IMR-90 (cell line): ENCODE results near the gene HMOX1. TPM values are rescaled to one million over a fixed set of nuclear protein-coding genes. Genes with fewer than 3 reads are reported as not detected.

ENCODE experiments used
- ATAC-seq: fragments of 200-7000 bp; cut with Tn5 transposase; 2 replicates; pipeline ENCODE4 v1.9.1; 2020; ENCODE audit warnings: low read depth, mild to moderate bottlenecking, moderate library complexity
- BruUV-seq: library from RNA; stranded (reverse); fragments of 400-500 nt; replicated peaks from 2 replicates; lab custom pipeline; 2021; lab: Mats Ljungman, UMichigan
- CTCF ChIA-PET: fragments of 300-600 bp; formaldehyde crosslinking; extraction: SDS; loops from one replicate; lab custom pipeline; 2021; ENCODE audit warnings: antibody characterized with exemption; lab: Yijun Ruan, JAX
- POLR2A ChIA-PET: fragments of 300-600 bp; sonication (Branson Sonifier 250); formaldehyde crosslinking; loops from one replicate; lab custom pipeline; 2022; ENCODE audit warnings: antibody characterized with exemption; ENCODE audit not compliant: unreplicated experiment; lab: Charles Lee
- DNase-seq: peaks from one replicate; pipeline ENCODE4 v3.0.0; 2013
- H2AFZ ChIP-seq: replicated peaks from 2 replicates; pipeline ENCODE3; 2013; ENCODE audit warnings: low read length, mild to moderate bottlenecking; ENCODE audit not compliant: poor library complexity
- H2AK5ac ChIP-seq: 2 replicates; pipeline ENCODE4 v1.6.1; 2013; ENCODE audit warnings: low read depth, low read length, inconsistent platforms
- H2AK9ac ChIP-seq: replicated peaks from 2 replicates; pipeline ENCODE3; 2013; ENCODE audit warnings: mild to moderate bottlenecking, low read depth, low read length, moderate library complexity; ENCODE audit not compliant: poor library complexity
- H2BK120ac ChIP-seq: 2 replicates; pipeline ENCODE4 v1.6.1; 2013; ENCODE audit warnings: low read depth, low read length, inconsistent platforms
- H2BK15ac ChIP-seq: 3 replicates; pipeline ENCODE4 v1.6.1; 2013; ENCODE audit warnings: low read depth, low read length, inconsistent platforms
- H2BK20ac ChIP-seq: 2 replicates; pipeline ENCODE4 v1.6.1; 2013; ENCODE audit warnings: low read depth, mild to moderate bottlenecking, inconsistent platforms, low read length, moderate library complexity
- H2BK5ac ChIP-seq: 2 replicates; pipeline ENCODE4 v1.6.1; 2013; ENCODE audit warnings: mild to moderate bottlenecking, low read depth, low read length, inconsistent platforms; ENCODE audit not compliant: poor library complexity, severe bottlenecking
- H3K14ac ChIP-seq: replicated peaks from 2 replicates; pipeline ENCODE4 v1.6.1; 2013; ENCODE audit warnings: low read depth, low read length, inconsistent platforms
- H3K18ac ChIP-seq: 2 replicates; pipeline ENCODE4 v1.6.1; 2013; ENCODE audit warnings: low read depth, low read length, control low read depth
- H3K23ac ChIP-seq: 2 replicates; pipeline ENCODE4 v1.6.1; 2013; ENCODE audit warnings: low read depth, low read length, inconsistent platforms
- H3K27ac ChIP-seq: 2 replicates; pipeline ENCODE4 v1.5.1; 2013; ENCODE audit warnings: mild to moderate bottlenecking, control low read depth, low read length; ENCODE audit not compliant: insufficient read depth
- H3K27me3 ChIP-seq: 2 replicates; pipeline ENCODE4 v1.6.1; 2013; ENCODE audit warnings: low read length; ENCODE audit not compliant: control insufficient read depth, insufficient read depth
- H3K36me3 ChIP-seq: 2 replicates; pipeline ENCODE4 v1.6.1; 2013; ENCODE audit warnings: low read length, mixed read lengths; ENCODE audit not compliant: control insufficient read depth, insufficient read depth
- H3K4ac ChIP-seq: 2 replicates; pipeline ENCODE4 v1.6.1; 2013; ENCODE audit warnings: low read depth, low read length, inconsistent platforms
- H3K4me1 ChIP-seq: 2 replicates; pipeline ENCODE4 v1.6.1; 2013; ENCODE audit warnings: low read length, mixed read lengths; ENCODE audit not compliant: control insufficient read depth, insufficient read depth
- H3K4me2 ChIP-seq: 2 replicates; pipeline ENCODE4 v1.6.1; 2013; ENCODE audit warnings: low read depth, mild to moderate bottlenecking, control low read depth, low read length, moderate library complexity
- H3K4me3 ChIP-seq: 2 replicates; pipeline ENCODE4 v1.5.1; 2013; ENCODE audit warnings: low read depth, mild to moderate bottlenecking, control low read depth, low read length, moderate library complexity; ENCODE audit not compliant: insufficient read depth
- H3K56ac ChIP-seq: 2 replicates; pipeline ENCODE4 v1.6.1; 2013; ENCODE audit warnings: low read length, inconsistent platforms; ENCODE audit not compliant: insufficient read depth; ENCODE audit errors: extremely low read depth
- H3K79me1 ChIP-seq, 2 experiments: 2 replicates each; pipeline ENCODE4 v1.6.1; 2013; ENCODE audit warnings: low read length in 2 of 2, inconsistent platforms in 1 of 2, low read depth in 1 of 2
- H3K9ac ChIP-seq: 2 replicates; pipeline ENCODE4 v1.6.1; 2013; ENCODE audit warnings: low read depth, low read length, control low read depth
- H3K9me1 ChIP-seq: 2 replicates; pipeline ENCODE4 v1.6.1; 2013; ENCODE audit warnings: low read length, inconsistent platforms; ENCODE audit not compliant: insufficient read depth
- H3K9me3 ChIP-seq: 2 replicates; pipeline ENCODE4 v1.6.1; 2013; ENCODE audit warnings: low read length; ENCODE audit not compliant: control insufficient read depth, insufficient read depth
- H4K20me1 ChIP-seq: 2 replicates; pipeline ENCODE4 v1.6.1; 2013; ENCODE audit warnings: low read length, inconsistent platforms; ENCODE audit not compliant: insufficient read depth
- H4K5ac ChIP-seq: 2 replicates; pipeline ENCODE4 v1.6.1; 2013; ENCODE audit warnings: mild to moderate bottlenecking, low read depth, low read length, control low read depth
- H4K8ac ChIP-seq, 2 experiments: 2 replicates each; pipeline ENCODE4 v1.6.1; 2013; ENCODE audit warnings: low read depth in 2 of 2, low read length in 2 of 2, control low read depth in 1 of 2, inconsistent platforms in 1 of 2
- H4K91ac ChIP-seq: 2 replicates; pipeline ENCODE4 v1.6.1; 2013; ENCODE audit warnings: low read depth, low read length, inconsistent platforms; ENCODE audit not compliant: insufficient read depth
- MAFK ChIP-seq: IDR thresholded peaks from 2 replicates; pipeline ENCODE4 v1.6.1; 2012; ENCODE audit warnings: low read depth, low read length, improper control_type of control experiment
- MAZ ChIP-seq: IDR thresholded peaks from 2 replicates; pipeline ENCODE4 v1.6.1; 2012; ENCODE audit warnings: low read depth, mild to moderate bottlenecking, low read length, improper control_type of control experiment, moderate library complexity, borderline replicate concordance
- RCOR1 ChIP-seq: IDR thresholded peaks from 2 replicates; pipeline ENCODE4 v1.6.1; 2012; ENCODE audit warnings: mild to moderate bottlenecking, low read length, improper control_type of control experiment; ENCODE audit not compliant: insufficient replicate concordance
- WGBS, 2 experiments: methylation state at CpG; one replicate each; pipeline versions ENCODE4 v1.1.5 to v1.1.7; 2013; ENCODE audit warnings: missing lambda C conversion rate in 2 of 2; ENCODE audit not compliant: insufficient read length in 1 of 2; ENCODE audit errors: extremely low coverage in 2 of 2; 5-methylcytosine and 5-hydroxymethylcytosine counted together
- dilution Hi-C: fragments of 300-500 bp; cut with HindIII; formaldehyde crosslinking; loops from one replicate; pipeline ENCODE4 v1.14.3; 2018; ENCODE audit warnings: low sequenced_read_pairs; ENCODE audit not compliant: unreplicated experiment
- in situ Hi-C: fragments of 300-500 bp; cut with MboI; formaldehyde crosslinking; loops from 3 replicates; pipeline ENCODE4 v1.14.3; 2019; ENCODE audit warnings: low sequenced_read_pairs, inconsistent platforms, mixed read lengths
- intact Hi-C: fragments of 100-400 bp; cut with micrococcal nuclease; formaldehyde crosslinking; loops from 2 replicates; pipeline ENCODE4 v1.10.0; 2022
- polyA plus RNA-seq, 3 experiments: library from polyadenylated mRNA; depleted of rRNA; stranded (reverse); fragments of >200 nt; gene quantifications; 2 replicates each; pipeline ENCODE4 v1.2.3, GENCODE V29; 2012; ENCODE audit warnings: low replicate concordance in 1 of 3
- total RNA-seq: library from RNA; depleted of rRNA; stranded (reverse); fragments of >200 nt; gene quantifications from 2 replicates; pipeline ENCODE4 v1.2.3, GENCODE V29; 2012

Gene HMOX1
- total and polyA plus RNA-seq, 2 of the 4 experiments (the other 2 are of a cell fraction) = 23.1 to 50.5 TPM

GRCh38 chr22:35334004-35334403 lies 46.9 kb upstream of the HMOX1 start:
- no peak overlapping the region for H3K4me2 ChIP-seq
- intact Hi-C loops = no loop called here
- no peak overlapping the region for H2AFZ ChIP-seq
- ChIA-PET CTCF (no interaction called here), POLR2A (no interaction called here)
- H3K4me1 ChIP-seq = peaks cover 4% of the 10 kb centered on the region
- H3K23ac ChIP-seq = no peak overlapping the region
- dilution Hi-C loops = no loop called here
- no peak overlapping the region for H3K56ac ChIP-seq
- H2BK5ac ChIP-seq = no peak overlapping the region
- no peak overlapping the region for H3K14ac ChIP-seq
- no peaks in the 10 kb centered on the region for H3K27me3 ChIP-seq
- H3K4me3 ChIP-seq = no peak overlapping the region
- H4K5ac ChIP-seq = no peak overlapping the region
- no peak overlapping the region for H3K18ac ChIP-seq
- H4K8ac ChIP-seq = no peak overlapping the region
- DNase-seq (no peak), ATAC-seq (no peak)
- TF ChIP-seq MAFK = no peak
- TF ChIP-seq MAZ = no peak
- no peak for TF ChIP-seq RCOR1
- H3K27ac ChIP-seq = no peak overlapping the region
- H3K79me1 ChIP-seq = no peaks in the 10 kb centered on the region
- no peak overlapping the region for H4K91ac ChIP-seq
- H3K9ac ChIP-seq = no peak overlapping the region
- H4K20me1 ChIP-seq = no peaks in the 10 kb centered on the region
- no peak overlapping the region for H2BK120ac ChIP-seq
- H2BK20ac ChIP-seq = no peak overlapping the region
- peaks cover 7% of the 10 kb centered on the region for H3K9me1 ChIP-seq
- no peak overlapping the region for H2AK9ac ChIP-seq
- in situ Hi-C loops = no loop called here
- H3K36me3 ChIP-seq = peaks cover 75% of the 10 kb centered on the region
- 54% methylated on average over 2 of the region's 9 CpGs; no CpG with 5 or more reads in 1 of the 2 experiments for WGBS, 2 experiments
- no peak overlapping the region for H3K4ac ChIP-seq
- BruUV-seq = no TSS peak
- no peaks in the 10 kb centered on the region for H3K9me3 ChIP-seq
- no peak overlapping the region for H2BK15ac ChIP-seq
- H2AK5ac ChIP-seq = no peak overlapping the region
